HepG2 (cell line): ENCODE results near the gene SYNDIG1.

ENCODE experiments used
- GABPA ChIP-seq, 2 experiments: IDR thresholded peaks; 2 replicates each; pipeline ENCODE4 v1.6.1; 2011 to 2016; ENCODE audit warnings: low read depth in 2 of 2, low read length in 1 of 2, missing biosample characterization in 1 of 2, missing genetic modification characterization in 1 of 2
- MAFG ChIP-seq: sonication (generic); formaldehyde crosslinking; IDR thresholded peaks from 2 replicates; pipeline ENCODE4 v1.5.1; 2020; ENCODE audit warnings: mild to moderate bottlenecking, missing genetic modification reagents
- REXO4 ChIP-seq: sonication (generic); formaldehyde crosslinking; IDR thresholded peaks from 2 replicates; pipeline ENCODE4 v1.8.0; 2022; ENCODE audit warnings: missing genetic modification reagents, mild to moderate bottlenecking, borderline replicate concordance
- SNAPC5 ChIP-seq: sonication (generic); formaldehyde crosslinking; IDR thresholded peaks from 2 replicates; pipeline ENCODE4 v1.8.1; 2023; ENCODE audit warnings: mild to moderate bottlenecking, missing genetic modification reagents, borderline replicate concordance
- SRY ChIP-seq: sonication (generic); formaldehyde crosslinking; IDR thresholded peaks from 2 replicates; pipeline ENCODE4 v1.8.0; 2022; ENCODE audit warnings: mild to moderate bottlenecking, missing genetic modification reagents
- TAF15 ChIP-seq: fragments of 200-400 bp; formaldehyde crosslinking; IDR thresholded peaks from one replicate; pipeline ENCODE4 v1.6.1; 2018; ENCODE audit warnings: mild to moderate bottlenecking, low read depth, low read length; ENCODE audit not compliant: poor library complexity, severe bottlenecking
- ZNF101 ChIP-seq: sonication (generic); formaldehyde crosslinking; IDR thresholded peaks from 2 replicates; pipeline ENCODE4 v1.4.0; 2020; ENCODE audit warnings: mild to moderate bottlenecking, low read depth, missing genetic modification reagents, borderline replicate concordance
- ZNF737 ChIP-seq: sonication (generic); formaldehyde crosslinking; IDR thresholded peaks from 2 replicates; pipeline ENCODE4 v1.5.0; 2020; ENCODE audit warnings: missing genetic modification reagents, mild to moderate bottlenecking, borderline replicate concordance
- ZNF839 ChIP-seq: sonication (generic); formaldehyde crosslinking; IDR thresholded peaks from 2 replicates; pipeline ENCODE4 v1.4.0; 2020; ENCODE audit warnings: missing genetic modification reagents, mild to moderate bottlenecking, borderline replicate concordance
- ZSCAN30 ChIP-seq: sonication (generic); formaldehyde crosslinking; IDR thresholded peaks from 2 replicates; pipeline ENCODE4 v1.5.0; 2020; ENCODE audit warnings: mild to moderate bottlenecking, missing genetic modification reagents
- TF ChIP-seq, protein P1 (sequence below), 2 experiments: sonication (generic) in 1 of 2; formaldehyde crosslinking in 1 of 2; IDR thresholded peaks; 2 replicates each; pipeline versions ENCODE4 v1.5.1 to v1.6.1; 2011 to 2020; ENCODE audit warnings: borderline replicate concordance in 1 of 2, low read depth in 1 of 2, low read length in 1 of 2, mild to moderate bottlenecking in 1 of 2, missing genetic modification reagents in 1 of 2, moderate library complexity in 1 of 2

DNA sequence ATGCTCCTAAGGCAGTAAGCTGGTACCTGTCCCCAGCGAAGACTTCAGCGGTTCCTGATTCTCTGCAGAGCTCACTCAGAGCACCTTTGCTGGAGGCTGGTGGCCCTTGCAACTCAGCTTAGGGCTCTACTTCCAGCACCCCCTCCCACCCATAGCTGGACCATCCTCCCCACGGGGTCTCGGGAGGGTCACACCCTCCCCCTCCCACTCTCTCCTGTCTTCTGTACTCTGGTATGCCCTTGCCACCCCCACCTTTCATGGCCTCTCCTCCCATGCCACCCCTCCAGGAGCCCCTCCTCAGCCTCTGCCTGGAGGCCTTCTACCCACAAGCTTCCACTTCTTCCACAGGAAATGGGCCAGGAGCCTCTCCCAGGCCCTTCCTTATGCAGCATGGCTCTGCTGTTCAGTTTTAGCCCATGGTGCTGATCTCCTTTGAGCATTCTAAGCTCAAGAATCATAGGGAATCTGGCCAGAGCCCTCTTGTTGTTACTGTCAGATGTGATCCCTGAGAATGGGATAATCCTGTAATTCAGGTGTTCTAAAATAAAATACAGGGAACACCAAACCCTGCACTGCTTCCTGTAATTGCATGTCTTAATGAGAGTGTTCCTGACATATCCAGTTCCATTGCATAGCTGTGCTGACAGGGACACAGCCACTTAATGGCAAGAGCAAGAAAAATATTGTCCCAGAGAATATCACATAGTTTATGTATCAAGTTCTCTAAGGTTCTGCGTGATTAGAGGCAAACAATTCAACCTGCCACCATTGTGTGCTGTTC, 142.1 kb downstream of the SYNDIG1 start:
- TF ChIP-seq GABPA (IDR thresholded peaks at IDR 0.05; ENCODE audit: low read depth, low read length) (no peak), GABPA (CRISPR knock-in tag; IDR thresholded peaks at IDR 0.05; ENCODE audit: low read depth) (no peak), ZSCAN30 (CRISPR knock-in tag) (no peak), MAFG (no peak), ZNF101 (CRISPR knock-in tag) (no peak), TAF15 (no peak), SRY (CRISPR knock-in tag) (no peak), SNAPC5 (CRISPR knock-in tag) (no peak), ZNF839 (no peak), REXO4 (CRISPR knock-in tag) (no peak), ZNF737 (no peak)
- TF ChIP-seq, protein P1, sequence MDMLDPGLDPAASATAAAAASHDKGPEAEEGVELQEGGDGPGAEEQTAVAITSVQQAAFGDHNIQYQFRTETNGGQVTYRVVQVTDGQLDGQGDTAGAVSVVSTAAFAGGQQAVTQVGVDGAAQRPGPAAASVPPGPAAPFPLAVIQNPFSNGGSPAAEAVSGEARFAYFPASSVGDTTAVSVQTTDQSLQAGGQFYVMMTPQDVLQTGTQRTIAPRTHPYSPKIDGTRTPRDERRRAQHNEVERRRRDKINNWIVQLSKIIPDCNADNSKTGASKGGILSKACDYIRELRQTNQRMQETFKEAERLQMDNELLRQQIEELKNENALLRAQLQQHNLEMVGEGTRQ (IDR thresholded peaks at IDR 0.05; ENCODE audit: low read depth, low read length) = no peak
- TF ChIP-seq, protein P1 (CRISPR knock-in tag; IDR thresholded peaks at IDR 0.05; ENCODE audit: borderline replicate concordance) = no peak
